AG04449 (cell line): ENCODE measurements around the gene SRBD1.

Source experiments
- CTCF ChIA-PET: fragments of 350-600 bp; formaldehyde crosslinking; extraction: SDS; loops from one replicate; lab custom pipeline; 2021; ENCODE audit warnings: antibody characterized with exemption; lab: Yijun Ruan, JAX
- POLR2A ChIA-PET: fragments of 400-600, 350-600 bp; formaldehyde crosslinking; extraction: SDS; loops from one replicate; lab custom pipeline; 2020; ENCODE audit warnings: antibody characterized with exemption, inconsistent platforms; lab: Yijun Ruan, JAX
- DNase-seq: peaks from one replicate; pipeline ENCODE4 v3.0.0-alpha.2; 2010; ENCODE audit warnings: low read depth, low spot score
- H3K4me3 ChIP-seq: 2 replicates; pipeline ENCODE4 v1.5.1; 2011; ENCODE audit warnings: low read depth, mild to moderate bottlenecking, control low read depth, low read length
- CTCF ChIP-seq: IDR thresholded peaks from one replicate; pipeline ENCODE4 v1.5.1; 2011; ENCODE audit warnings: mild to moderate bottlenecking, moderate library complexity, low read length, control low read depth, inconsistent platforms; ENCODE audit not compliant: insufficient read depth; ENCODE audit errors: missing control alignments

The SRBD1 gene

DNA sequence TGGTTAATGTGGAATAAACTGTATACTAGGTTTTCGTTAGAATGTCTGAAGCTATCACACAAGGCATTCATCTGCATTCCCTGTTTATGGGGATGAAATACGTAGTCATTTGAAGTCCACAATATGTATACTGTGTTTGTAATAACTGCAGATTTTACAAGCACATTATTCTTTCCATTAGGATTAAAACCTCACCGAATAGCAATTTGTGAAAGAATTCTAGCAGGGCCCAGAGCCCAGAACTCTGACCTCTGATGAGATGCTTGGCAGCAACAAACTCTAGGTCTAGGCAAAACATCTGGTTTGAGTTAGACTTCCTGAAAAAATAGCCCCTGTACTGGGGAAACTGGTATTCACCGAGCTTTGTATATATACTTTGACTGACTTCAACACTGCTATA lies 158.2 kb downstream of the SRBD1 start:
- no peak overlapping the region for H3K4me3 ChIP-seq
- no peak for TF ChIP-seq CTCF
- ChIA-PET CTCF (interaction anchor here (0.7 to 1.2 kb wide), 2 partner anchors 462 to 471 kb away, joined by 3 read pairs; no protein-coding TSS in a partner anchor), POLR2A (no interaction called here)
- DNase-seq, result peak; percentile 84

DNA sequence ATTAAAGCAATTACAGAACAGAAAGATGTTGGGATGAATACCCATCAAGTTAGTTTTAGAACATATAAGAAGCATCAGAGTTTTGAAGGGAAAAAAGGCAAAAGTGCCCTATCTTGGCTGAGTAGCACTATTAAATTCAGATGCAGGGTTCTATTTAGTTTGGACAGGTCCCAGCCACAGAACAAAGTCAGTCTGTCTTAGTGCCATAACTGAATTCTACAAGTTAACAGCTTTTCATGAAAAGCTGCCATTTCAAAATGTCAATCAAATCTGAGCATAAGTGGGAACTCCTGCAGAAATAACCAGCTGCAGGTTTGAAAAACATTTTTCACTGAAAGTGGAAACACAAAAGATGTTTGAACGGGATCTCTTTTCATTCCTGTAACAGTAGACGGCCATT lies 160.4 kb downstream of the SRBD1 start:
- ChIA-PET POLR2A (no interaction called here), CTCF (interaction anchor here (1.2 to 2.3 kb wide), 2 partner anchors 469 to 495 kb away, joined by 3 to 9 read pairs; no protein-coding TSS in a partner anchor)
- no peak overlapping the region for H3K4me3 ChIP-seq
- DNase-seq, result no peak
- TF ChIP-seq CTCF, result no peak

DNA sequence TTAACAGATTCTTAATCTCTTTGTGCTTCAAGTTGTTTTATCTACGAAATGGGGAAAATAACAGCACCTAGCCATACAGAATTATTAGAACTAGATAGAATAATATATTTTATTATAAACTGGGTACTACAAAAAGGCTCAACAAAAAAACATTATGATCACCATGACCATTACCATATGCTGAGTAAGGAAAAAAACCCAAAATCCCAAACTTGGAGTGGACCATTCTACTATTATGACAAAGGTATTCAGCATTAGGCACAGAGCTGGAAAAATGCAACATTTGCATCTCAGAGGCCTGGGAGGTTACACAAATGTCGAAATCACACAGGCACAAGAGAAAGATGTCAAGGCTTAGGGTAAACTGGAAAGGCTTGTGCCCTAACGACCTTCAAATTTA lies 162.8 kb downstream of the SRBD1 start:
- H3K4me3 ChIP-seq, result no peak overlapping the region
- no peak for DNase-seq
- ChIA-PET CTCF (interaction anchor here (1.2 kb wide), 1 partner anchor 40 kb away, joined by 3 read pairs; no protein-coding TSS in a partner anchor), POLR2A (no interaction called here)
- TF ChIP-seq CTCF, result no peak

GRCh38 chr2:45446016-45446415 lies 165.1 kb downstream of the SRBD1 start:
- ChIA-PET POLR2A (no interaction called here), CTCF (no interaction called here)

GRCh38 chr2:45445037-45445436 lies 166.0 kb downstream of the SRBD1 start:
- no peak for TF ChIP-seq CTCF
- CTCF ChIA-PET, result interaction anchor here (1.2 kb wide), 1 partner anchor 10 kb away, joined by 3 read pairs; no protein-coding TSS in a partner anchor
- POLR2A ChIA-PET, result no interaction called here
- no peak for DNase-seq
- no peak overlapping the region for H3K4me3 ChIP-seq

More at GRCh38 chr2:45446016-45446415, 165.1 kb downstream of the SRBD1 start:
- TF ChIP-seq CTCF, result no peak
- no peak overlapping the region for H3K4me3 ChIP-seq
- no peak for DNase-seq

- ChIA-PET CTCF (interaction anchor here (0.6 to 1.2 kb wide), 2 partner anchors 205 to 469 kb away, joined by 3 read pairs; no protein-coding TSS in a partner anchor), POLR2A (no interaction called here)
These were observed 168.1 kb downstream of the SRBD1 start for GRCh38 chr2:45443012-45443411.

More at GRCh38 chr2:45443012-45443411, 168.1 kb downstream of the SRBD1 start:
- DNase-seq, result no peak
- H3K4me3 ChIP-seq, result no peak overlapping the region
- no peak for TF ChIP-seq CTCF
